Stimulated activated CD8-positive, alpha-beta memory T cell treated with anti-CD3 and anti-CD28 coated beads, Interleukin-15, amount 100 ng/mL, for 48 hours (primary cell): ENCODE data around the gene ARID1A.

Experiments used
- DNase-seq, 2 donors: peaks; one replicate each; pipeline ENCODE4 v3.0.0-alpha.2; 2020; ENCODE audit warnings: low read depth in 2 of 2

ARID1A gene

DNA sequence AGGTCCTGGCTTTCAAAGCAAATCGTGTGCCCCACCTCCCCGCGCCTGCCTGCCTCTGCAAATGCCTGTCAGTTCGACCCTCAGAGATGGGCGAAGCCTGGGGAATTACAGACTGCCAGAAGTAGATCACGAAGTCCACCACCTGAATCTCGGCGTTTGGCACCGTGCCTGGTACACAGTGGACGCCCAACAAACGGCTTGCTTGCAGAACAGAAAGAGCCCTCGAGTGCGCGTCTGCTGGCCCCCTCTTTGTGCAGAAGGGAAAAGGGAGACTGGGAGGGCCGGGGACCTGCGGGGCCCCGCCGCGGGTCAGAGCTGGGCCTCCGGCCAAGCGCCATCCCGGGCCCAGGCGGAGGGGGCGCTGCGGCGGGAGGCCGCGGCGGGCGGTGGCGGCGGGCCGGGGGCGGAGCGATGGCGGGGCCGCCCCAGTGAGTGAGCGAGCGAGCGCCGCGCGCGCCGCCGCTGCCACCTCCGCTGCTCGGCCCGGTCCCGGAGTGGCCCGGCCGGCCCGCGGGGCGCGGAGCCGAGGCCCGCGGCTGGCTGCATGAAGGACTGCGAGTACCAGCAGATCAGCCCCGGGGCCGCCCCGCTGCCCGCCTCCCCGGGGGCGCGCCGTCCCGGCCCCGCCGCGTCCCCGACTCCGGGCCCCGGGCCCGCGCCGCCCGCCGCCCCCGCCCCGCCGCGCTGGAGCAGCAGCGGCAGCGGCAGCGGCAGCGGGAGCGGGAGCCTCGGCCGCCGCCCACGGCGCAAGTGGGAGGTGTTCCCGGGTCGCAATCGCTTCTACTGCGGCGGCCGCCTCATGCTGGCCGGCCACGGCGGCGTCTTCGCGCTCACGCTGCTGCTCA is 130.7 kb downstream of the ARID1A start, which contains the start of gene ZDHHC18:
Gene ZDHHC18, plus strand, starts transcription at position 428 of the 845 bp plus-strand sequence. Its CDS starts 117 bp downstream, at position 545.
- DNase-seq: peak; percentile 60 to 63

DNA sequence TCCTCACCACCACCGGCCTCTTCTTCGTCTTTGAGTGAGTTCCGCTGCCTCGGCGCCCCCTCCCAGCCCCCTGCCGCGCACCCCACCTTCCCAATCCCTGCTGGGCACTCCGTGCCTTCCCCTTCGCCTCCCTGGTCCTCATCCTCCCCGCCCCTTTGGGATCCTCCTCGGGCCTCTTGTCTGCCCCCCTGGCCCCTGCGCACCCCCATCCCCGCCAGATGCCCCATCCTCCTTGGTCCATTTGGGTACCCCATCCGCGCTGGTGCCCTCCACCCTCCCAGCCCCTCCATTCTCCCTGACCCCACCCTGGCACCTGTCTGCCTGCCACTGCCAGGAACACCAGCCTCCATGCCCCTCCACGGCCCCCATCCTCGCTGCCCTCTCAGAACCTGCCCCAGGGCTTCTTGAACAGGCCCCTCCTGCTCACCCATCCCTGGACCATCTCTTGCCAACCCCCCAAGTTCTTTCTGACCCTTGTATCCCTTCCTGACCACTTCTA is 131.3 kb downstream of the ARID1A start:
- DNase-seq: no peak

DNA sequence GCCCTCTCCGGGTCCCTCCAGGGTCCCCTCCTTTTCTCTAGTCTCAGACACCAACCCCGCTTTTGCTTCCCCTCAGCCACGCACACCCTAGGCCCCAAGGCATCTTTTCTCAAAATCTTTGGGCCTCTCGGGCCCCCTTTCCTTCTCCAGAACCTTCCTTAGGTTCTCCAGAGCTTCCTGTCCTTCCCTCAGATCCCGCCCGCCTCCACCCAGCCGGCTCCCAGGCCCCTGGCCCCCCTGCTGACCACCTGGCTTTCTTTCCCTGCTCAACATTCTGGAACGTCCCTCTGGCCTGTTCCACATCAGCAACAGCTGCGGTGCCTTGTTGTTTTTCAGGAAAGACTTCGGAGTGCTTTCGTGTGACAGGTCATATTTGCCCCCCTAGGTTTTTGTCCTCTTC is 131.8 kb downstream of the ARID1A start:
- DNase-seq: no peak

DNA sequence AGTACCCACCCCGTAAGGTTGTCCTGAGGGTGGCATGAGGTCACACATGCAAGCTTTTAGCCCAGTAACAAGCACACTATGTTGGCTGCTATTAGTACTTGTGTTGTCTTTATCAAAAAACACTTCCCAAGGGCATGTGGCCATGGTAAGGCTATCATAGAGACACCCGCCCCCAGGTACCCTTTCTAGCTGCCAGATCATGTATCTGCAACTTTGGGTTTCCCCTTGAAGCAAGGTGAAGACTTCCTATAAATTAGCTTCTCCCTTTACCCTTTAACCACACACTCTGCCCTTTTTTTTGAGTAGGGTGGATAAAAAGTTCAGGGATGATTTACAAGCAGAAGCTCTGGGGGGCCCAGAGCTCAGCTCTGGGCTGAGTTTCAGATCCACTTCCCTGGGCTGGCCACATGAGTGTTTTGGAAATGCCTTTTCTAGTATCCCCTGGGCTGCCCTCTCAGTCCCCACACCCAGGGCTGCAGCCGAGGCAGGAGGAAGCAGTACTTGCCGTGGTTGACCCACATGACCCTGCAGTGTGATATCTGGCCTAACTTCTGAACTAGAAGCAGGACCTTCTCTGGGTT is 132.7 kb downstream of the ARID1A start:
- no peak for DNase-seq

DNA sequence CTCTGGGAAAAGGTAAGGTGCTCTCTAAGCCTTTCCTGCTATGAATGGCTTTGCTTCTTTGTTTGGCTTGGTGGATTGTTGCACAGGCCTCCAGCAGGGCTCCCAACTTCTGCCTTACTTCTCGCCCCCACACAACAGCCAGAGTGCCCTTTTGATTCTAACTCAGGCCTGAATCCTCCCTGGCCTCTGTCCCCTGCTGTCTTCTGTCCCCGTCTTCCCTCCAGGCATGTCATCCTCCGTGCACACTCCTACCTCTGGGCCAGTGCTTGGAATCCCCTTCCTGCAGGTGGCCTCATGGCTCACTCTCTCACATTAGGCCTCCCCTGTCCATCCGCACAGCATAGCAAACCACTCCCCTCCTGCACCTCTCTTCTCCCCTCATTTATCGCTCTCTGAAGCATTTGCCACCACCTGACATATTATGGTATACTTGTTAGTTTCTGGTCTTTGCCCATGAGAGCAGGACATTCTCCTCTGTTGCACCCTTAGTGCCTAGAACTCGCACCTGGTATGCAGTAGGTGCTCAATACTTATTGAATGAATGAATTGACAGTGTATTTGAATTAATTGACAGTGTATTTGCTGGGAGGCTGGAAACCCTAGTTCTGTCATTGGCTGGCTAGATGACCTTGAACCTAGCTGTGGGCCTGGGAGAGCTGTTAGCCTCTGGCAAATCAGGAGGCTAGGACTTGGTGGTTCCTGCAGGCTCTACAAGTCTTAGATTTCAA is 133.5 kb downstream of the ARID1A start:
- DNase-seq: no peak

DNA sequence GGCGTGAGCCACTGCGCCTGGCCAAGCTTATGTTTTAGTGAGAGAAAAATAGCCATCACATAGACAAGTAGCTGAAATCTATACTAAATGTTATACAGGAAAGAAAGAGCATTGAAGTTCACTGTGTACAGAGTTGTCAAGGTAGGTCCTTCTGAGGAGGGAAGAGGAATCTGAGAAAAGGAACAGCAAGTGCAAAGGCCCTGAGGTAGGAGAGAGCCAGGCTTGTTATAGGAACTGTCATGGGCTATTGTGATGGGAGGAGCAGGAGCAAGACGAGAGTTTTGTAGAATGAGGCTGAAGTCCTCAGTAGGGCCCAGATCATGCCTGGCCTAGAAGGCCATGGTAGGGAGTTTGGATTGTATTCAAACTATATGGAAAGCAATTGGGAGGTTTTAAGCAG is 135.2 kb downstream of the ARID1A start:
- no peak for DNase-seq
